ENCODE measurements around the gene NAA25.

GRCh38 chr12:112001576-112001975 lies 107.0 kb downstream of the NAA25 start:
- no peak for TF ChIP-seq TAF1 (IDR thresholded peaks at IDR 0.05; ENCODE audit: borderline replicate concordance, insufficient read depth, low read length)
- no peak for TF ChIP-seq POLR2AphosphoS5 (IDR thresholded peaks at IDR 0.05; ENCODE audit: low read depth, low read length)
